HG03521 (cell line): ENCODE measurements around the gene RALBP1.
A peak's percentile ranks its signal among the peaks of the same experiment; 100 is the strongest.
"Not testable (repeated sequence)": the region's sequence is repeated elsewhere in the genome, so short reads cannot be mapped to it uniquely, and the experiment has no call there.

ENCODE experiments used
- ATAC-seq: cut with Tn5 transposase; IDR thresholded peaks from one replicate; pipeline ENCODE4 v1.9.1; 2021; ENCODE audit warnings: mild to moderate bottlenecking, moderate library complexity; ENCODE audit not compliant: unreplicated experiment

RALBP1 gene

DNA sequence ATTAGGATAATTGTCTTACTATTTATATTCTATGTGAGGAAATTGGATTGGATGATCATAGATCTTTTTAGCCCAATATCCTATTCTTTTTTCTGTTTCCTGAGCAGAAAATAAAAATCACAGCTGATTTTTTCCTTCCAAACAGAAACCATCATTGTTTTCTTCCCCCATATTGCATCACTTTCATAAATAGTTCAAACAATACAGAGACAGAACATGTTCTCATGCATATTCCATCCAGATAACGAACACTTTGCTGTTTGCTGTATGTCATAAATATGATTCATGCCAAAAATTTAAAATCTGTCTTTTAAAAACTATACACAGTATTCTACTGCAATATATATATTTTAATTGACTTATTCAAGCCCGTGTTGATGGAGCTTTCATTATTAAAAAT, 22.0 kb upstream of the RALBP1 start:
- no peak for ATAC-seq

DNA sequence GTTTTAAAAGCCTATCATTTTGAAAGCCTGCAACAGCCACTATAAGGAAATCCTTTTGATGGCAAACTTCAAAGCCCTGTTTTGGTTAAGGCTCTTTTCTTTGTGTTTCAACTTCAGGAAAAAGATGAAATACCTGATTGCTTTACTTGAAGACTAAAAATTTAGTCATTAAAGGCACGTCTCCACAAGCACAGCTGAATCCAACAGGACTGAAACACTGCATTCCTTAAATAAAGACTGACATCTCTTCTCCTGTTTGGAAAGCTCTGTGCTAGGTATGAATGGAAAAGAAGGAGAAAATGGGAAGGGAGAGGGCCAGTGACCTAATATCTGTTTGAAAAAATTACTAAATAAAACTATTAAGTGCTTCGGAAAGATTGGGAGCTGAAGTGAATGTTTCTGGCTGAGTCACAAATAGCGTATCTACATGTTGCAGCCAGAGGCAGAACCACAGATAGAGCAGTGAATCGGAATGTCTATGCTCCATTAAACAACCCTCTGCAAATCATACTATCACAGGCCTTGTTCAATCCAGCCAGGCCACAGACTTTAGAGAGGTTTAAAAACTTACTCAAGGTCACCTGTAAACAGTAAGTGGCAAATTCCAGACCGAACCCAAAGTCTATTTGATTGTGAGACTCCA, 21.1 kb upstream of the RALBP1 start:
- ATAC-seq: no peak

DNA sequence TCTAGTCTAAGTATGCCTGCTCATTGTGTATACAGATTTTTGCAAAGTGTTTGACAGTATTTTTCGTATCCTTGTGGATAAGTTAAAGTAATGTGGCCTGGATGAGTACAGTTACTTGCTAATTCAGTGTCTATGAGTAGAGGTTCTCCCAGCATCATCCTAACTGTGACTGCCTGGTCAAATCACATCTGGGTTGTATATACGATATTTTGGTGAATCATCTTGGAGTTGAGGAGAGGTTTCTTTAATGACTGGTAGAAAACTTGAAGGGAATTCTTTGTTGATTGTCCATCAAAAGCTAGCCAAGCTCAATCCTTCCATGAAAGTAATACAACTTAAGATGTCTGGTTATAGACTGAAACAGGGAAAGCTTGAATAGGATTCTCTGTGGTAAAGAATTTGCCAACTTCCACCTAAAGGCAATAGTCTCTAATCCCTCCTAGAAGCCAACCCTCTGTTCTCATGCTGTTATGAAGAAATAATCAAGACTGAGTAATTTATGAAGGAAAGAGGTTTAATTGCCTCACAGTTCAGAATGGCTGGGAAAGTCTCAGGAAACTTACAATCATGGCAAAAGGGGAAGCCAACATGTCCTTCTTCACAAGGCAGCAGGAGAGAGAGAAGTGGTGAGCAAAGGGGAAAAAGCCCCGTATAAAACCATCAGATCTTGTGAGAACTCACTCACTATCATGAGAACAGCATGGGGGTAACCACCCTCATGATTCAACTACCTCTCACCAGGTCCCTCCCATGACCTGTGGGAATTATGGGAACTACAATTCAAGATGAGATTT, 19.4 kb upstream of the RALBP1 start:
- no peak for ATAC-seq

DNA sequence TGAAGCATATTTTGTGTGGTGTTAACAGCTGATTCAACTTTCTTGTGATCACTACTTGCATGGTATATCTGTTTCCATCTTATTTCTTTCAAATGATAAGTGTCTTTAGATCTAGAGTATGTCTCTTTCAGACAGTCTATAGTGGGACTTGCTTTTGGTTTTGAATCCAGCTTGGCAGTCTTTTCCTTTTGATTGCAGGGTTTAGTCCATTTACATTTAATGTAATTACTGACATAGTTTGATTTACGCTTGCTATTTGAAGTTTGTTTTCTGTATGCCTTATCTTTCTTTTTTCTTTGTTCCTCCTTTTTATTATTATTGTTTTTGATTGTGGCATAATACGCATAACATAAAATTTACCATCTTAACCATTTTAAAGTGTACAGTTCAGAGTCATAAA, 9.2 kb upstream of the RALBP1 start:
- no peak for ATAC-seq

- ATAC-seq: no peak
These were observed 8.5 kb upstream of the RALBP1 start for GRCh38 chr18:9466846-9467245.

- no peak for ATAC-seq
These were observed 6.3 kb upstream of the RALBP1 start for GRCh38 chr18:9468998-9469397.

DNA sequence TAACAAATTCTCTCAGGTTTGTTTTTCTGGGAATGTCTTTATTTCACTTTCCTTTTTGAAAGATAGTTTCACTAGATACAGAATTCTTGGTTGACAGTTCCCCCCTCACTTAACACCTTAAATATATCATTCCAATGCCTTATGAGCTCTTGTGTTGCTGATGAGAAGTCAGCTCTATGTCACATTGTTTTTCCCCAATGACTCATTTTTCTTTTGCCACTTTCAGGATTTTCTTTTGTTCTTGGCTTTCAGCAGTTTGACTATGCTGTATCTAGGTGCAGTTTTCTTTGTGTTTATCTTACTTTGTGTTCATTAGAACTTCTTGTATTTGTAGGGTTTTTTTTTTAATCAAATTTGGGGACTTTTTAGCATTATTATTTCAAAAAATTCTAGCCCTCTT, 5.6 kb upstream of the RALBP1 start:
- ATAC-seq: no peak

DNA sequence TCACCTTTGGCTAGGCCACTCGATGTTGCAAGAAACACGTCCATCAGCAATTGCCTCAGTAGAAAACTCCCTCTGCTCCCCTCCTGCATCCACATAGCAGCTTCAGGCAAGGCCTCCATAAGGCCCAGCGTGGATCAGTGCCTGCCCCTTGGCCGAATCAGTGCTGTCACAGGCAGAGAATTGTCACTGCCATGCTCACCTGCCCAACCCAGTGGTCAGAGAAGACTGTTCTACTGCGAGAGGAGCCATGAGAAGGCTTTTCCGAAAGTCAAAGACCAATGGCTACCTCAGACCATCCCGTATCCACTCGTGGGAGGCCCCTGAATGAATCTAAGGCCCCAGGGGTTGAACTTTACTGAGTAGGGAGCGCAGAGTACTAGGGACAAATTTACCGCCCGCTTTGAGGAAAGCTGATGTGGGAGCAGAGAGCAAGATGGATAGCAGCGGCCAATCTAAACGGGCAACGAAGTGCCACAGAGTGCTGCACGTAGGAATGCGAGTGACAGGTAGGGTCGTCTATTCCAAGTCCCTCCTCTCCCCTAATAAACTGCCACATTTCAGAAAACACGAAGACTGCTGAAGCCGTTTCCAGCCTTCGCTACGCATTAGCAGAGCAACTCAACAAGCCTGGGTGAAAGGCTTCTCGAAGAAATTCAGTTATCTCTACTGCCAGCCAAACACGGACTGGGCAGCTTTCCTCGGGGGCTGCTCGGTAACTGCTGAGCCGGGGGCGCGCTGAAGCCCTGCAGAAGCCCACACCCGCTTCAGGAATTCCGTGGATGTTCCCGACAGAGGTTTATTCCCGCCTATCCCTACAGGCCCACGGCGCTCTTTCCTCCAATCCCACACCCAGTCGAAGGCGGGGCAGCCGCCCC, 968 bp upstream of the RALBP1 start:
- no peak for ATAC-seq

DNA sequence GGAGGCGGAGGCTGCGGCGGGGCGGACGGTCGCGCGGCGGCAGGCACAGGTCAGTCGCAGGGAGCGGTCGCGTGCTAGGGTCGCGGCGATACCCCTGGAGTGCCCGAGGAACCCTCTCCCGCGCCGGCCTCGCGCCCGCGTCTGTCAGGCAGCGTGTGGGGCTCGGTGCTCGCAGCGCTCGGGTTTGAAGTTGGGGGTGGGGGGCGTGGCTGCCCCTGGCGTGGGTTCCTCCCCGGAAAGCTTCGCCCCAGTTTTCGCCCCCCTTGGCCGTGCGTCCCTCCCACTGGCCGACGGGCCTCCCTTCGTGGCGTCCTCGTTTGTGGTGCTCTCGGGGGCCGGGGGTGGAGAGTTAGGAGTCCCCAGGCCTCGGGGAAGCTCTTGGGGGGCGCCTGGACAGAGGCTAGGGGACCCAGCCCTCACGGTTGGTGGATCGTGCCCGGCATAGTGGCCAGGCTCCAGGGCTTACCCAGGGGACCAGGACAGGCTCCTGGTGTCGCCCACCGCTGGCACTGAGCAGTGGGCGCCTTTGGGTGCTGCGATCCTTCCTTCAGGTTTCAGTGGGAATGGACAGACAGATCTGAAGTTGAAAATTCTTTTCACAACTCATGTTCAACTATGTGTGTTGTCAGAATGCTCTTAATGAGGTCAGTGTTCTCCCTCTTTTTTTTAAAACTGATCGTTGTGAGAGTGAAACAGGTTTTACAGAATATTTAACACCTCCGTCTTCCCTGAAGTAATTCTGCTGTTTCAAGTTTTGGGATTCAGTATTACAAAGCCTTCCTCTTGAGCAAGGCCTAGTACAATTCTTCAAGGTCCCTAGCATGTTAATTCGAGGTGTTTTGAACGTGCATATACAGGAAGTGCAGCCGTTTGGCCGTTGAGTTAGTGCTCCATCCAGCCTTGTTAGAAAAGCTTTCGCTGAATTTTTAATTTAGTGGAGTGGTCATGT, 604 bp downstream of the RALBP1 start:
- ATAC-seq: peak; percentile 25

DNA sequence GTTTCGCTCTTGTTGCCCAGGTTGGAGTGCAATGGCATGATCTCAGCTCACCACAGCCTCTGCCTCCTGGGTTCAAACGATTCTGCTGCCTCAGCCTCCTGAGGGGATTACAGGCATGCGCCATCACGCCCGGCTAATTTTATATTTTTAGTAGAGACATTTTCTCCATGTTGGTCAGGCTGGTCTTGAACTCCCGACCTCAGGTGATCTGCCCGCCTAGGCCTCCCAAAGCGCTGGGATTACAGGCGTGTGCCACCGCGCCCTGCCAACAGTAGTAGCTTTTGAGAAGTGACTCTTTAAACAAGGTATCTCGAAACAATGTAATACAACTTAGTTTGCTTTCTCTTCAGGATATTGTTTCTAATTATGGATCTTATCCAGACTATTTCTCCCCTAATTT, 1.6 kb downstream of the RALBP1 start:
- ATAC-seq: not testable (repeated sequence)

- no peak for ATAC-seq
These were observed 2.2 kb downstream of the RALBP1 start for GRCh38 chr18:9477509-9477908.

- ATAC-seq: no peak
These were observed 3.2 kb downstream of the RALBP1 start for GRCh38 chr18:9478545-9478944.

DNA sequence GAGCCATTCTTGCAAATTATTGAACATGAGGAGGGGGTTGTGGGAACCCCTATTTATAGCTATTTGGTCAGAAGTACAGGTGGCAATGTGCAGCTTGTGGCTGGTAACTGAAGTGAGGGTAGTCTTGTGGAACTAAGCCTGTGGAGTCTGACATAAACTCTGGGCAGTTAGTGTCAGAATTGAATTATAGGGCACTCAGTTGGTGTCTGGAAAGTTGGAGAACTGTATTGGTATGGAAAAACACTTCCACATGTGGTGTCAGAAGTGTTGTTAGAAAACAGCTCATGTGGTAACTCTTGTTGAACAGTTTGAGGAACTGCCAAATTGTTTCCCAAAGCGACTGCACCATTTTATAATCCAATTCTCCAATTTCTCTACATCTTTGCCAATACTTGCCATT, 7.5 kb downstream of the RALBP1 start:
- no peak for ATAC-seq

GRCh38 chr18:9483526-9483925, 8.2 kb downstream of the RALBP1 start:
- no peak for ATAC-seq

DNA sequence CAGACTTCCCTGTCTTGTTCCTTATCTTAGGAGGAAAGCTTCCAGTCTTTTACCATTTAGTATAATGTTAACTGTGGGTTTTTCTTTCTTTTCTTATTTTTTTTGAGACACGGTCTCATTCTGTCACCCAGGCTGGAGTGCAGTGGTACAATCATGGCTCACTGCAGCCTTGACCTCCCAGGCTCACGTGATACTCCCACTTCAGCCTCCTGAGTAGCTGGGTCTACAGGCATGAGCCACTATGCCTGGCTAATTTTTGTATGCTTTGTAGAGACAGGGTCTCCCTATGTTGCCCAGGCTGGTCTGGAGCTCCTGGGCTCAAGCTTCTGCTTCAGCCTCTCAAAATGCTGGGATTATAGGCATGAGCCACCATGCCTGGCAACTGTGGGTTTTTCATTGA, 9.5 kb downstream of the RALBP1 start:
- ATAC-seq: not testable (repeated sequence)

DNA sequence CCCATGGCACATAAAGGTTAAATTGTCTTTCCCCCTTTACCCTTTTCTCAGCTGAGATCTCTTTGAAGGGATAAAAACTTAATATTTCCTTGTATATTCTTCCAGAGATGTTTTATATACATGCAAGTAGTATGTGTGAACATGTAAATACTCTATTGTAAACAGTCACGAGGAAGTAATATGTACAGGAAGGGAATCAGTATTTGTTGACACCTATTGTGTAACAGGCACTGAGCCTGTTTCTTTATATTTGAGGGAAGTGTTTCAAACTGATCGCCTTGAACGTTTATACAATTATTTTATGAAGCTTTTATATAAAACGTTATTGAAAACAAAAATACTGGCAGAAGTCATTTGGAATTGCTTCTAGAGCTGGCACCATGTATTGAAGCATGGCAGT, 13.2 kb downstream of the RALBP1 start:
- ATAC-seq: no peak

GRCh38 chr18:9494778-9495331, 19.5 kb downstream of the RALBP1 start:
- ATAC-seq: peak; percentile 90

- ATAC-seq: no peak
These were observed 20.2 kb downstream of the RALBP1 start for GRCh38 chr18:9495465-9495864.

DNA sequence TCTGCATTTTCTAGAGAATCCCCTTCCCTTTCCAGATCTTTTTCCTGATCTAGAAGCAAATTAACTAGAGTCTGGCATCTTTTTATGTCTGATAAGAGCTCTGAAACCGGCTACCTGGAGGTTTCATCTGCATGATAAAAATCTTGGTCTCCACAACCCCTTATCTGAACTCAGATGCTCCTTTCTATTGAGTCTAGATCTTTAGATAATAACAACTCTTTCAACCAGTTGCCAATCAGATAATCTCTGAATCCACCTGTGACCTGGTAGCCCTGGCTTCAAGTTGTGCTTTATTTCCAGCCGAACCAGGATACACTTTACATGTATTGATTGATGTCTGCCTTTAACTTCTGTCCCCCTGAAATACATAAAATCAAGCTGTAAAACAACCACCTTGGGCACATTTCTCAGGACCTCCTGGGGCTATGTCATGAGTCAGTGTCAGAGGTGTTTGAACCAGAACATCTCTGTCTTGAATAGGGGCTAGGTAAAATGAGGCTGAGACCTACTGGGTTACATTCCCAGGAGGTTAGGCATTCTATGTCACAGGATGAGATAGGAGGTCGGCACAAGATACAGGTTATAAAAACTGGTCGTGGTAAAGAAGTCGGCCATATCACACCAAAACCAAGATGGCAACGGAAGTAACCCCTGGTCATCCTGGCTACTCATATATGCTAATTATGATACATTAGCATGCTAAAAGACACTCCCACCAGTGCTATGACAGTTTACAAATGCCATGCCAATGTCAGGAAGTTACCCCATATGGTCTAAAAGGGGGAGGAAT, 20.8 kb downstream of the RALBP1 start:
- ATAC-seq: no peak
